H1 (cell line): Measurements from ENCODE around the gene BSN. TPM values are rescaled to one million over a fixed set of nuclear protein-coding genes. Genes with fewer than 3 reads are reported as not detected.

Experiments used
- MAX ChIP-seq: IDR thresholded peaks from 2 replicates; pipeline ENCODE4 v1.6.1; 2012; ENCODE audit warnings: inconsistent platforms
- TEAD4 ChIP-seq: IDR thresholded peaks from 2 replicates; pipeline ENCODE4 v1.6.1; 2012; ENCODE audit warnings: low read depth, low read length, inconsistent platforms, mixed read lengths
- polyA plus RNA-seq, 7 experiments: library from polyadenylated mRNA; depleted of rRNA in 3 of 7; stranded (reverse) in 5 of 7; unstranded in 2 of 7; fragments of >200 nt in 5 of 7; fragments of 200-250 nt in 2 of 7; gene quantifications; 1 replicate in 5 of 7; 2 replicates in 1 of 7; 4 replicates in 1 of 7; pipeline versions ENCODE4 v1.2.1 to v1.2.3, GENCODE V29; 2011 to 2013; ENCODE audit warnings: missing spikeins in 2 of 7, mixed read lengths in 2 of 7
- total RNA-seq: library from RNA; stranded (reverse); fragmentation: NEBNext Ultra II Directional; extraction: Animal tissue kit (Norgen Biotek cat#: 25700); gene quantifications from 2 replicates; pipeline ENCODE4 v1.2.1, GENCODE V29; 2021
- TF ChIP-seq, protein P1 (sequence below): fragments of 300-600 bp; sonication (generic); IDR thresholded peaks from 2 replicates; pipeline ENCODE4 v1.7.1; 2012; ENCODE audit warnings: low read length, moderate library complexity, mild to moderate bottlenecking, inconsistent platforms; ENCODE audit not compliant: insufficient replicate concordance
- TF ChIP-seq, protein P2 (sequence below), 3 experiments: IDR thresholded peaks; 1 replicate in 2 of 3; 2 replicates in 1 of 3; pipeline versions ENCODE4 v1.5.1 to v1.6.1; 2011; ENCODE audit warnings: low read length in 3 of 3, mild to moderate bottlenecking in 3 of 3, inconsistent platforms in 2 of 3, low read depth in 1 of 3, moderate library complexity in 1 of 3; ENCODE audit not compliant: insufficient read depth in 1 of 3; ENCODE audit errors: control extremely low read depth in 1 of 3

The BSN gene
- total and polyA plus RNA-seq, 2 of the 8 experiments (the other 6 are each of a cell fraction or from before 2014, with no cell fraction given), result 0.60 to 3.0 TPM

GRCh38 chr3:49593041-49593440 lies 38.8 kb downstream of the BSN start (continued):
- TF ChIP-seq, protein P1, sequence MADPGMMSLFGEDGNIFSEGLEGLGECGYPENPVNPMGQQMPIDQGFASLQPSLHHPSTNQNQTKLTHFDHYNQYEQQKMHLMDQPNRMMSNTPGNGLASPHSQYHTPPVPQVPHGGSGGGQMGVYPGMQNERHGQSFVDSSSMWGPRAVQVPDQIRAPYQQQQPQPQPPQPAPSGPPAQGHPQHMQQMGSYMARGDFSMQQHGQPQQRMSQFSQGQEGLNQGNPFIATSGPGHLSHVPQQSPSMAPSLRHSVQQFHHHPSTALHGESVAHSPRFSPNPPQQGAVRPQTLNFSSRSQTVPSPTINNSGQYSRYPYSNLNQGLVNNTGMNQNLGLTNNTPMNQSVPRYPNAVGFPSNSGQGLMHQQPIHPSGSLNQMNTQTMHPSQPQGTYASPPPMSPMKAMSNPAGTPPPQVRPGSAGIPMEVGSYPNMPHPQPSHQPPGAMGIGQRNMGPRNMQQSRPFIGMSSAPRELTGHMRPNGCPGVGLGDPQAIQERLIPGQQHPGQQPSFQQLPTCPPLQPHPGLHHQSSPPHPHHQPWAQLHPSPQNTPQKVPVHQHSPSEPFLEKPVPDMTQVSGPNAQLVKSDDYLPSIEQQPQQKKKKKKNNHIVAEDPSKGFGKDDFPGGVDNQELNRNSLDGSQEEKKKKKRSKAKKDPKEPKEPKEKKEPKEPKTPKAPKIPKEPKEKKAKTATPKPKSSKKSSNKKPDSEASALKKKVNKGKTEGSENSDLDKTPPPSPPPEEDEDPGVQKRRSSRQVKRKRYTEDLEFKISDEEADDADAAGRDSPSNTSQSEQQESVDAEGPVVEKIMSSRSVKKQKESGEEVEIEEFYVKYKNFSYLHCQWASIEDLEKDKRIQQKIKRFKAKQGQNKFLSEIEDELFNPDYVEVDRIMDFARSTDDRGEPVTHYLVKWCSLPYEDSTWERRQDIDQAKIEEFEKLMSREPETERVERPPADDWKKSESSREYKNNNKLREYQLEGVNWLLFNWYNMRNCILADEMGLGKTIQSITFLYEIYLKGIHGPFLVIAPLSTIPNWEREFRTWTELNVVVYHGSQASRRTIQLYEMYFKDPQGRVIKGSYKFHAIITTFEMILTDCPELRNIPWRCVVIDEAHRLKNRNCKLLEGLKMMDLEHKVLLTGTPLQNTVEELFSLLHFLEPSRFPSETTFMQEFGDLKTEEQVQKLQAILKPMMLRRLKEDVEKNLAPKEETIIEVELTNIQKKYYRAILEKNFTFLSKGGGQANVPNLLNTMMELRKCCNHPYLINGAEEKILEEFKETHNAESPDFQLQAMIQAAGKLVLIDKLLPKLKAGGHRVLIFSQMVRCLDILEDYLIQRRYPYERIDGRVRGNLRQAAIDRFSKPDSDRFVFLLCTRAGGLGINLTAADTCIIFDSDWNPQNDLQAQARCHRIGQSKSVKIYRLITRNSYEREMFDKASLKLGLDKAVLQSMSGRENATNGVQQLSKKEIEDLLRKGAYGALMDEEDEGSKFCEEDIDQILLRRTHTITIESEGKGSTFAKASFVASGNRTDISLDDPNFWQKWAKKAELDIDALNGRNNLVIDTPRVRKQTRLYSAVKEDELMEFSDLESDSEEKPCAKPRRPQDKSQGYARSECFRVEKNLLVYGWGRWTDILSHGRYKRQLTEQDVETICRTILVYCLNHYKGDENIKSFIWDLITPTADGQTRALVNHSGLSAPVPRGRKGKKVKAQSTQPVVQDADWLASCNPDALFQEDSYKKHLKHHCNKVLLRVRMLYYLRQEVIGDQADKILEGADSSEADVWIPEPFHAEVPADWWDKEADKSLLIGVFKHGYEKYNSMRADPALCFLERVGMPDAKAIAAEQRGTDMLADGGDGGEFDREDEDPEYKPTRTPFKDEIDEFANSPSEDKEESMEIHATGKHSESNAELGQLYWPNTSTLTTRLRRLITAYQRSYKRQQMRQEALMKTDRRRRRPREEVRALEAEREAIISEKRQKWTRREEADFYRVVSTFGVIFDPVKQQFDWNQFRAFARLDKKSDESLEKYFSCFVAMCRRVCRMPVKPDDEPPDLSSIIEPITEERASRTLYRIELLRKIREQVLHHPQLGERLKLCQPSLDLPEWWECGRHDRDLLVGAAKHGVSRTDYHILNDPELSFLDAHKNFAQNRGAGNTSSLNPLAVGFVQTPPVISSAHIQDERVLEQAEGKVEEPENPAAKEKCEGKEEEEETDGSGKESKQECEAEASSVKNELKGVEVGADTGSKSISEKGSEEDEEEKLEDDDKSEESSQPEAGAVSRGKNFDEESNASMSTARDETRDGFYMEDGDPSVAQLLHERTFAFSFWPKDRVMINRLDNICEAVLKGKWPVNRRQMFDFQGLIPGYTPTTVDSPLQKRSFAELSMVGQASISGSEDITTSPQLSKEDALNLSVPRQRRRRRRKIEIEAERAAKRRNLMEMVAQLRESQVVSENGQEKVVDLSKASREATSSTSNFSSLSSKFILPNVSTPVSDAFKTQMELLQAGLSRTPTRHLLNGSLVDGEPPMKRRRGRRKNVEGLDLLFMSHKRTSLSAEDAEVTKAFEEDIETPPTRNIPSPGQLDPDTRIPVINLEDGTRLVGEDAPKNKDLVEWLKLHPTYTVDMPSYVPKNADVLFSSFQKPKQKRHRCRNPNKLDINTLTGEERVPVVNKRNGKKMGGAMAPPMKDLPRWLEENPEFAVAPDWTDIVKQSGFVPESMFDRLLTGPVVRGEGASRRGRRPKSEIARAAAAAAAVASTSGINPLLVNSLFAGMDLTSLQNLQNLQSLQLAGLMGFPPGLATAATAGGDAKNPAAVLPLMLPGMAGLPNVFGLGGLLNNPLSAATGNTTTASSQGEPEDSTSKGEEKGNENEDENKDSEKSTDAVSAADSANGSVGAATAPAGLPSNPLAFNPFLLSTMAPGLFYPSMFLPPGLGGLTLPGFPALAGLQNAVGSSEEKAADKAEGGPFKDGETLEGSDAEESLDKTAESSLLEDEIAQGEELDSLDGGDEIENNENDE, result no peak
- TF ChIP-seq TEAD4, result no peak
- TF ChIP-seq, protein P2, sequence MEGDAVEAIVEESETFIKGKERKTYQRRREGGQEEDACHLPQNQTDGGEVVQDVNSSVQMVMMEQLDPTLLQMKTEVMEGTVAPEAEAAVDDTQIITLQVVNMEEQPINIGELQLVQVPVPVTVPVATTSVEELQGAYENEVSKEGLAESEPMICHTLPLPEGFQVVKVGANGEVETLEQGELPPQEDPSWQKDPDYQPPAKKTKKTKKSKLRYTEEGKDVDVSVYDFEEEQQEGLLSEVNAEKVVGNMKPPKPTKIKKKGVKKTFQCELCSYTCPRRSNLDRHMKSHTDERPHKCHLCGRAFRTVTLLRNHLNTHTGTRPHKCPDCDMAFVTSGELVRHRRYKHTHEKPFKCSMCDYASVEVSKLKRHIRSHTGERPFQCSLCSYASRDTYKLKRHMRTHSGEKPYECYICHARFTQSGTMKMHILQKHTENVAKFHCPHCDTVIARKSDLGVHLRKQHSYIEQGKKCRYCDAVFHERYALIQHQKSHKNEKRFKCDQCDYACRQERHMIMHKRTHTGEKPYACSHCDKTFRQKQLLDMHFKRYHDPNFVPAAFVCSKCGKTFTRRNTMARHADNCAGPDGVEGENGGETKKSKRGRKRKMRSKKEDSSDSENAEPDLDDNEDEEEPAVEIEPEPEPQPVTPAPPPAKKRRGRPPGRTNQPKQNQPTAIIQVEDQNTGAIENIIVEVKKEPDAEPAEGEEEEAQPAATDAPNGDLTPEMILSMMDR (IDR thresholded peaks at IDR 0.05; ENCODE audit: control extremely low read depth in 1 of 3, insufficient read depth in 1 of 3, low read depth in 1 of 3, low read length in 3 of 3), result no peak
- TF ChIP-seq MAX, result no peak
